GM21381 (cell line): ENCODE measurements around the gene DUSP7.

Experiments
- ATAC-seq: cut with Tn5 transposase; IDR thresholded peaks from one replicate; pipeline ENCODE4 v1.9.1; 2021; ENCODE audit warnings: mild to moderate bottlenecking, moderate library complexity; ENCODE audit not compliant: unreplicated experiment

Gene DUSP7

GRCh38 chr3:52030714-52031310, 25.6 kb downstream of the DUSP7 start:
- no peak for ATAC-seq

DNA sequence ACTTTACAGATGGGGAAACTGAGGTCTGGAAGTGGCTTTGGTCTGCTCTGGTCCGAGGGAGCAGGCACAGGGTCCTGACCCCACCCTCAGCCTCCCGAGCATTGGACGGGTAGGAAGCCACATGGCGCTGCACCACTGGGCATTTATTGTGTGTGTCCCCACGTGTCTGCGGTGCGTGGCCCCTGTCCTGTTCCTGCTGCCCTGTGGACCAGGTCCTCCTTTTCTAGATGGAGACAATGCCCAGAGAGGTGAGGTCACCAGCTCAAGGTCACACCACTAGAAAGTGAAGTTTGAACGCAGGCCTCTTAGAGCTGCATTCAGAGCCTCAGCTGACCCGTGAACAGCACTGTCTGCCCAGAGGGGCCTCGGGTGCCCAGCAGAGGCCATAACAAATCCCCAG, 26.8 kb downstream of the DUSP7 start:
- ATAC-seq = no peak

GRCh38 chr3:52029053-52029452, 27.3 kb downstream of the DUSP7 start:
- no peak for ATAC-seq

- no peak for ATAC-seq
These were observed 27.8 kb downstream of the DUSP7 start for GRCh38 chr3:52028572-52028971.

DNA sequence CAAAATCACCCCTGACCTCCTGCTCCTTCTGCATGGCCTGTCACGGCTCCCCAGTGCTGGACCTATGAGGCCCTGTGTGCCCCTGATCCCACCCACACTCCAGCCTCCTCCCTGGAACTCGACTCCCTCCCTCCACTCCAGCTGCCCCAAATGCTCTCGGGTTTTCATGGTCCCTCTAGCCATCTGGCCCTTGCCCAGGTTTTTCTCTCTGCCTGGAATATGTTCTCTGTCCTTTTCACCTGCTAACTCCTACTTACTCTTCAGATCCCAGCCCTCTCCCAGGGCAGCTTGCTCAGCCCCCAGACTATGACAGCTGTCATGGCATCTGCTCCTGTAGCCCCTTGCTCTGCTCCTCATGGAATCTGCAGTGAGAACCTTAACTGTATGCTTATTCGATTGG, 30.3 kb downstream of the DUSP7 start:
- no peak for ATAC-seq

DNA sequence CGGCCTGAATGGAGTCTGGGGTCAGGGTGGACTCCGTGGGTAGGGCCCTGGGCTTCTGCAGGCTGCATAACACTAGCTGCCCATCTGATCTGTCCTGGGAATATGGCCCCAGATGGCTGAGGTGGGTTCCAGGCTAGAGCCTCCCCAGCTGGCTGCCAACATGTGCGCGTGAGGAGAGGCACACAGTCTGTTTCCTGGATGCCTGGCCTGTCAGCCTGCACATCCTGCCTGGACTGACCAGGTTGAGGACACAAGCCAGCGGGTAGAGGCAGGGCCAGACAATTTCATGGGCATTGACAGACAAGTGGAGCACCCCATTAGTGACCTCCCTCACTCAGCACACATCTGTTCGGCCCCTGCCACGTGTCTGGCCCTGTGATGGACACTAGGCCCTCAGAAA, 30.9 kb downstream of the DUSP7 start:
- ATAC-seq = no peak

GRCh38 chr3:52024765-52025452, 31.5 kb downstream of the DUSP7 start:
- ATAC-seq = no peak

DNA sequence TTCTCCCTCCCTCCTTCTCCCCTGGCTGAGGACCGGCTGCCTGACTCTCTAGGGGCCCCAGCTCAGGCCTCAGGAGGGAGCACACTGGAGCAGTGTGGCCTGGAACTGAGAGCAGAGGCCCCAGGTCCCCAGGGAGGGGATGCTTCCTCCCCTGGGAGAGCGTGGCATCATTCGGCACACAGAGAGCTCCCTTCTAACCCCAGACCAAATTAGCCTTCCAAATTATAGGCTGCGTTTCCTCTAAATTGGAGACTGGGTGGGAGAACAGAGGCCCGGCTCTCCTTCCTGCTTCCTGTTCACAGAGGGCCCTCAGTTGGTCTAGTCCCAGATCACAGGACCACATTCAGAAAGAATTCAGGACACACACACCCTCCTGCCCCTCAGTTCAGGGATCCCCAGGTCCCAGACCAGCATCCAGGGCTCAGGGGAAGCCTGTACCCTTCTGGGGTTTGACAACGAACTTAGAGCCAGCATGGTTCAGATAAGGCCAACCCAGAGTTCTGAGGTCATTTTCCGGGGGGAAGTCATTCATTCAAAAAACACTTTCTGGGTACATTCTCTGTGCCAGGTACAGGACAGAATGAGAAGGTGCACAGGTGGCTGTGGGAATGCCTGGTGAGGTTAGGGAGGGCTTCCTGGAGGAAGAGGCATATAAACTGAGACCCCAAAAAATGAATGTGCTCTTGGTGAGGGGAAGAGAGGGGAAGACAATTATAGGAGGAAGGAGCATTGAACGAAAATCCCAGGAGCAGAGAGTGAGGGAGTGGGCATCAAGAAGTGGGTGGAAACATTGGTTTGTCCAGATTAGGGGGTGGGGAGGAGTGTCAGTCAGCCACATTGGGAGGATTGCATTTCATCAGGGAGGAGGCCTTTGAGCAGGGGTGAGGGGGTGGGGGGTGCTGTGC, 32.3 kb downstream of the DUSP7 start:
- ATAC-seq = peak; percentile 49

DNA sequence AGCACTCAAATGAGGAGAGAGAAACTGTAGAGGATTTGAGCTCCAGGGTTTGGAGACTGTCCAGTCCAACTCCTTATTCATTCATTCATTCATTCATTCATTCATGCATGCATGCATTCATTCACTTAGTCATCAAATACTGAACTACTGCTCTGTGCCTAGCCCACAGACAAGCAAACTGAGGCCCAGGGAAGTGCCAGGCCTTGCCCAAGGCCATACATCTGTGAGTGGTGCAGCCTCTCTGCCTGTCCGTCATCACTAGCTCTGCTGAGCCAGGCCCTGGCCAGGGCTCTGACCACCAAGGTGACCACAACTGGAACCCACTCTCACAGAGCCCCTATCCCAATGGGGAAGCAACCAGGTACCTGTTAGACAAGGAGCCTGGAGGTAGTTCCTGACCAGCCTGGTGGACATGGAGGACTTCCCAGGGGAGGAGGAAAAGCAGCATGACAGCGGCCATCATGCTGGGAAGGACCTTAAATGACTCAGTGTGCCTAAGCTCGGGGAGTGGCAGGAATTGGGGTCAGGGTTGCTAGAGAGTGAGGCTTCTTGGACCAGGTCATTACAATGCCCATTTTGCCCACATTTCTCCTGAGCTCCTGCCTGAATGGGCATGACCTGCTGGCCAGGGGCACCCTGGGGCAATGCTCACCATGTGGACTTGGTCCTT, 33.1 kb downstream of the DUSP7 start:
- no peak for ATAC-seq

DNA sequence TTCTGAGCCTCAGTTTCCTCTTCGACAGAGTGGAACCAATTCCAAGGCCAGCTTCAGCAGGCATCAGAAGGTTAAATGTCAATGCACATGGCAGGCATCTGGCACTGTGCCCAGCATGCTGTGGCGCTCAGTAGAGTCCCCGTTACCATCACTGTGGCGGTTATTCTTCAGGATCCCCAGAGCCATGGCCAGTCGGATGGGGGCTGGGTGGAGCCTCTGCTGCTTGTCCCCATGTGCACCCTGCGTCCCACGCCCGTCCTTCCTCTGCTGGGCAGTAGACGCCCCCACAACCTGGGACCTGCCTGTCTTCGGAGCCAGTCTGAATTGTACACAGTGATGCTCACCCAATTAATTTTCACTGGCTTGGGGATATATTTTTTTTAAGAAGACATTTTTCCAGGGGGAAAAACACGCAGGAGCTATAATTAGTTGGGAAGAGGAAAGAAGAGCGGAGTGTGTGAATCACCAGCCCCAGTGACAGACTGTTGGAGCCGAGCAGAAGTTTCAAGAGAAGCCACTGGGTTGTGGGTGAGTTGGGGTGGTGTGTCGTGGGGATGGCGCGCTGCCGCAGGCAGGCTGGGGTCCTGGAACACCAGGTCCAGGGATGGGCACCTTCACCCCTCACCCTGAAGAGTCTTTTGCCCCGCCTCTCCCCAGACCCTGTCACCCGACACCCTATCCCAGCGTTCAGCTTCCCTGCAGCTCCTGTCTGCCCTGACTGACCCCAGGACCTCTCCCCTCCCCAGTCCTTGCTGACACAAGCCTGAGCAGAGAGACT, 33.9 kb downstream of the DUSP7 start:
- no peak for ATAC-seq

DNA sequence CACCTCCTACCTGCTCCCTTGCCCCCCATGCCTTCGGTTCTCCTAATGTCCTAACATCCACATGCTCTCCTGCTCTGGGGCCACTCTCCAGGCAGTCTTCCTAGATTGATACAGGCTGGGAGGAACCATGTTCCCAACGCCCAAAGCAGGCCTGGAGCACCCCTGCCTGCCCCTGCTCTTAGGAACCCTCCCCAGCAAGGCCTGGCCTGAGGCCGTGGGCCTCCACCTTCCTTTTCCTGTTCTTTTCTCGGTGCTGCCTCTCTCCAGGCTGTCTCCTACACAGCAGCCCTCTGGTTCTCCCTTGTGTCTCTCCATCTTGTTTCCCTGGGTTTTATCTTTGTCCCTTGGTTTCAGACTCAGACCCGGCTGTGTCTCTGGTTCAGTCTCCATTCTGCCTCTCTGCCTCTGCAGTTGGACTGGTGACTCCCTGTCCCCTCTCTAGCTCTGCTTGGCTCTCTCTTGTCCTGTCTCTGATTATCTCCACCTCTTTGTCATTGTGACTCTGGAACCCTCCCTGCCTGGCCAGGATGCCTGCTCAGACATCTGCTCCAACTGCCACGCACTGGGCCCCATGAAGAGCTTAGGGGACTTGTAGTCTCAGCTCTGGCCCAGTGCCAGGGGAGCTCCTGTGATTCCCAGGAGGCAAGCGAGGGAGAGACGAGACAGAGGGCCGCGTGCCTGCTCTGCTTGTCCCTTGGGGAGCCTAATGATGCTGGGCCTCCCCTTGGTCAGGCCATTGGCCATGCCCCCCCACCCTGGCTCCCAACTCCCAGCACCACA, 34.7 kb downstream of the DUSP7 start:
- ATAC-seq = no peak

DNA sequence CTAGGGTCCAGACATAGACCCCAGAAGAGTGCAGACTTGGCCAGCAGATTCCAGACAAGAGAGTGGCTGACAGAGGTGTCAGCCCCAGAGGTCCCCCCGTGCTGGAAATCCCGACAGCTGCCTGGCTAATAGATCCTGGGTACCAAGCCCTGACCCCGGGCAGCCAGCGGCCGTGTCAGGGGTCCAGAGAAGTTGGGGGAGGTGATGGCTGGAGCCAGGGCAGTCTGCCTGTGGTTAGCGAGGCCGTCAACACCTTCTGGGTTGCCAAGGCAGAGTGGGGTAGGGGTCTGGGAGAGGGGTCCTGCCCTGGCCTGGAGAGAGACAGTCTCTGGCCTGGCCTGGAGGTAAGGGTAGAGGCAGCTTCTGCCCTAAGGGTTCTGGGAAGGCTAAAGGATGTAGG, 35.6 kb downstream of the DUSP7 start:
- no peak for ATAC-seq

DNA sequence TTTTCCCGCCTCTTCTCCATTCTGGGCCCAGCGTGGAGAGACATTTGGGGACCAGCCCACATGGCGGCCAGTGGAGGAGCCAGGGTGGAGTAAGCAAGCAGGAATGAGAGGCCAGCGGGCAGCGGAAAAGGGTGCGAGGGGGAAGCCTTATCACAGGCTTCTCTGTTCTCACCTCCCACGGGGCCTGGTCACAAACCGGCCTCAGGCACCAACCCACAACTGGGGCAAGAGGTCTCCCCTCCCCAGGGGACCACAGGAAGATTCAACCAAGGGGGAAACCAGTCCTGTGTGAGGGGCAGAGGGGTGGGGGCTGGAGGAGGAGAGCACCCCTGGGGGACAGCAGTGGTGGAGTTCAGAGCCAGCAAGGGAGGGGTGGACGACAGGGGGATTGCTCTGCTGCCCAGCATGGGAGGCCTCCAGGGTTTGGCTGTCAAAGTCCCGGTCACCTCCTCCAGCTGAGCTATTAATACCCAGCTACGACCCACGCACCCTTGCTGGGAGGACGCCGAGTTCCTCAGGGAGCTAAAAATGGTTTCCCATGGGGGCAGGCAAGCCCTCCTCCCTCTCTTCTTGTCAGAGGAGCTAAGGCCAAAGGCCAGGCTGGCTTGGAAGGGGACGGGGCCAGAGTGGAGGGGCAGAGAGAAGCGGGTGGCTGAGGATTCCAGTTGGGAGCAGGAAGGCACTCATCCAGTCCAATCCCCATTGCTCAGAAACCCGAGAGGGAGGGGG, 36.9 kb downstream of the DUSP7 start:
- ATAC-seq = no peak

GRCh38 chr3:52018319-52019000, 37.9 kb downstream of the DUSP7 start:
- ATAC-seq = no peak

- no peak for ATAC-seq
These were observed 38.8 kb downstream of the DUSP7 start for GRCh38 chr3:52017586-52017985.

DNA sequence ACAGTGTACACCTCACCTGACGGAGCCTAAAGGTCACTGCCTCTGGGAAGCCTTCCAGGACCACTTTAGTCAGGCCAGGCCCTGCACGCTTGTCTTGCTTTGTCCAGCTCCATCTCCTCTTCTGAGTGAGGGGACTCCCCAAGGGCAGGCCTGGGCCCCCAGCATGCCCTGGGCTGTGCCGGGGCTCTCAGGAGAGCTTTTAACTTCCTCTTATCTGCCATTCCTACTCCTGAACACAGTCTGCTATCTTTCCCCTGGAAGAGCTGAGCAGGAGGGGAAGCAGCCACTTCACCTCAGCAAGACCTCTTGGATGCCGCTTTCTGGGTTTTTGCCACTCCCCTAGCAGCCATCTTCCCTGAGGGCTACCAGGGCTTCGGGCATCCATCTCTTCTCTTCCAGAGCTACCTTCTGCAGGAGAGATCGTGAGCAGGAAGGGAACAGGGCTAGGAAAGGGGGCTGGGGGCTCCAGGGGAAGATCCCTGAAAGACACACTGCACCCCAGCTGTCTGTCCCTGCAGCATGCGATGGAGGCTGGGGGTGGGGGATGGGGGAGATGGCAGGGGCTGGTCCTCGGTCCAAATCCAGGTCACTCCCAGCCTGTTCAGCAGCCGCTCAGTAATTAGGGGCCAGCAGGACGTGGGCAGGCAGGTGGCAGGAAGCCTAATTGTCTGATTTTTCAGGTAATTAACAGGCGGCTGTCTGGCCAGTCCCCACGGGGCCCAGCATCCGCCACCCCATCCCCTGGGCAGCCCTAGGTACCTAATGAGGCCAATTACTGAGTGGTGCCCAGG, 40.7 kb downstream of the DUSP7 start:
- no peak for ATAC-seq

GRCh38 chr3:52014613-52015012, 41.8 kb downstream of the DUSP7 start:
- no peak for ATAC-seq
